GM21526 (cell line): ENCODE measurements around the gene TTLL10.
"Not testable (repeated sequence)": the region's sequence is repeated elsewhere in the genome, so short reads cannot be mapped to it uniquely, and the experiment has no call there.

Source experiments
- ATAC-seq: cut with Tn5 transposase; IDR thresholded peaks from one replicate; pipeline ENCODE4 v1.9.1; 2021; ENCODE audit warnings: moderate library complexity; ENCODE audit not compliant: unreplicated experiment, low FRiP score

The TTLL10 gene

DNA sequence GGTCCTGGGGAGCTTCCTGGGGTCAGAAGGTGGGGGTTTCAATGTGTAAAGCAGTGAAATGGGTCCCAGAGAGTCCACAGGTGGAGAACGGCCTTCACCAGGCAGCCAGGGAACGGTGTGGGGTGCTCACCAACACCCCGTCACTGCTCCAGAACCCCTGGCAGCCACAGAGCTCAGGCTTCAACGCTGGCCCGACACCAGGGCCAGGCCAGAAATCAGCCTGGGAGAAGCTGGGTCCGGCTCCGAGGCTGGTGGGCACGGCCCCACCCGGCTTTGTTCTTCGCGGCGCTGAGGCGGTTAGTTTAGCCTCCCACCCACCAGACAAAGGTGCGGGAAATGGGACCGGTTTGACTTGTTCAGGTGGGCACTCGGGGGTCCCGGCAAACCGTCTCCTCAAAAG is 33.0 kb upstream of the TTLL10 start:
- ATAC-seq = no peak

DNA sequence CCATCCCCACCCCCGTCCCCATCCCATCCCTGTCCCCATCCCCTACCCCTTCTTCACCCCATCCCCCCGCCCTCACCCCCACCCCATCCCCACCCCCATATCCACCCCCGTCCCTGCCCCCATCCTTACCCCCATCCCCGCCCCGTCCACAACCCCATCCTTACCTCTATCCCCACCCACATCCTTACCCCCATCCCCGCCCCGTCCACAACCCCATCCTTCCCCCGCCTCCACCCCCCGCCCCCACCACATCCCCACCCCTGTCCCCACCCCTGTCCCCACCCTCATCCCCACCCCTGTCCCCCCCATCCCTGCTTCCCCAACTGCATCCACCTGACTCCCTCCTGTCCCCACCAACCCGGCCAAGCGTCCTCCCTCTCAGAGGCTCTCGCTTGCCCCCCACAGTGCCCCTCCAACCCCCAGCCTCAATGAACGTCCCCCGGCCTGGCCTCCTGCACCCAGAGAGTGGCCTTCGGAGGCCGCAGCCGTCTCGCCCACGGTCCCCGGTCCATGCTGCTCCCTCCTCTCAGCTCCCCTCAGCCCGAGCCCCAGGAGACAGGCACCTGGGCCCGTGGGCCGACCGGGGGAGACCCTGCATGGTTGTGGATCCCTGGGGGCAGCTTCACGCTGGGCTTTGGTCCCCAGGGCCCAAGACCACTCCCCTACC is 32.3 kb upstream of the TTLL10 start:
- no peak for ATAC-seq

DNA sequence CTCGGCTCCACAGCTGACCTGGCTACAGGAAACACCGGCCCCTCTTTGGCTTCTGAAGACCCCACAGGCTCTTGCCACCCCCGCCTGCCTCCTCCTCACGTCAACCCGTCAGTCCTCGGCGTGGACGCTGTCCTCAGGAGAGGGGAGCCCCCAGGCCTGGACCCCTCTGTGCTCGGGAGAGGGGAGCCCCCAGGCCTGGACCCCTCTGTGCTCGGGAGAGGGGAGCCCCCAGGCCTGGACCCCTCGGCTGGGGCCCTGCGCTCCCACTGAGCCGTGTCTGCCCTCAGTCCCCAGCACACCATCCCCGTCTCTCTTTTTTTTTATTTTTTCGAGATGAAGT is 31.8 kb upstream of the TTLL10 start:
- ATAC-seq = no peak

DNA sequence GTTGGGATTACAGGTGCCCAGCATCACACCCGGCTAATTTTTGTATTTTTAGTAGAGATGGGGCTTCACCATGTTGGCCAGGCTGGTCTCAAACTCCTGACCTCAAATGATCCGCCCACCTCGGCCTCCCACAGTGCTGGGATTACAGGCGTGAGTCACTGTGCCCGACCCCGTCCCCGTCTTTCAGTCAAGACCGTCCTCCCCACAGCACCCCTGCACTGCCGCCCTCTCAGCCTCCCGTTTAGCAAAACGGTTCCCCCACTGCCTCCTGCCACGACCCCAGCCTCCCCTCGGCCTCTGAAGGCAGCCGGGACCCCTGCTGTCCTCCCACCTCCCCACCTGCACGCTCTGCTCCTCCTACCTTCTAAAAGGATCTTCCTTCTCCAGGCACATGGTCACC is 31.3 kb upstream of the TTLL10 start:
- not testable (repeated sequence) for ATAC-seq

DNA sequence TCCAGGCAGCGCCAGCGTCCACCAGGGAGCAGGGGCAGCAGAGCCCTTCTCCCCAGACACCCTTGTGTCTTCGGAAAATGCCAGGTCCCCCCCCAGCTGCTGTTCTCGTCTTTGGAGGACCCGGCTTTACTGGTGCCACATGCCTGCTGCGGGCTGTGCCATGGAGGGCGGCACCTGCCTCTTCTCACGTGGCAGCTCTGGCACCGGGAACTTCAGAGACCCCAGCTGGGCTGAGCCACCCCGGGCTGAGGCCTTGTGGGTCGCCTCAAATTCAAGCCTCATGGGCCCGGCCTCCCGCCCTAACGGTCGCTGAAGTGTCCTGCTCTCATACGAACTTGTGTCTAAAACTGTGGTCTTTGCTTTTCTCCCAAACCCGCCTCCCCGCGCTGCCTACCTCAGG is 30.8 kb upstream of the TTLL10 start:
- no peak for ATAC-seq

DNA sequence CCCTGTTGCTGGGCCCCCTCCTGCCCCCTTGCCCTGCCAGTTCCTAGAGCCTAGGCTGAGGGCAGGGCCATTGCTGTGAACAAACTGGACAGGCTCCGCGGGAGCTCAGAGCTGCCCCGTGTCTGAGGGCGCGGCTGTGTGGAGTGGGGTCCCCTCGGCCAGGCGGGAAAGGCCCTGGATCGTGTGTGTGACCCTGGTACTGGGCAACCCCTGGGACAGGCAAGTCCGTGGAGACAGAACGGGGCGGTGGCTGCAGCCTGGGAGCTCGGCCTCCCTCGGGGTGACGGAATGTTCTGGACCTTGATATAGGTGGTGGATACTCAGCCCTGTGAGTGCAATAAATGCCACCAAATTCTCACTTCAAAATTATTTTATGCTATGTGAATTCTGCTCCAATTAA is 30.0 kb upstream of the TTLL10 start:
- no peak for ATAC-seq

DNA sequence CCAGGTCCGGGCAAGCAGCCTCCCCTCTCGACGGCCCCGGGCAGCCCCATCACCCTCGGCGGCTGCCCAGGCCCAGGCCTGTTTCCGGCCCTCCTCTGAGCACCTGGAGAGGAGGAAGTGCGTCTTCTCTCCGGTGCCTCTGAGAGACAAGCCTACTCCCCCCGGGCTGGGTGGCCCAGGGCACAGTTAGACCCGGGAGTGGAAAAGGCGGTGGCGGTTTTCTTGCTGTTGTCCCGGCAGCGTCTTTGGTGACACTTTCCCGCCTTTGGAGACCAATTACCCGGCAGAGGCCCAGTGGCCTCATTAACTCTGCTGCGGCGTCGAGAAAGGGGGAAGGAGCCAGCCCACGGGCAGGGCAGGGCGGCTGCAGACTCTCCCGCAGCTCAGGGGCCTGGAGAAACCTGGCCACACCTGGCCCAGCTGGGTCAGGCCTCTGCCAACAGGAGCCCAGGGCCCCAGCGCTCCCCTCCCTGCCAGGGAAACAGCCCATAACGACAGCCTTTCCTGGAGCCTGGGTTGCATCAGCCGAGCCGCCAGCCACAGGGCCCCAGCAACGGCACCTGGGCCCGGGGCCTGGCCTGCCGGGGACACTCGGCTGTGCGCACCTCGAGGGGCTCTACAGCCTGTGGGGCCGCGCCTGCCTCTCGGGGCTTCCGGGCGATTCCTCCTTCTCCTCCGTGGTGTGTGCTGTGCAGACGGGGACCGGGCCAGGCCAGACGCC is 29.4 kb upstream of the TTLL10 start:
- no peak for ATAC-seq

DNA sequence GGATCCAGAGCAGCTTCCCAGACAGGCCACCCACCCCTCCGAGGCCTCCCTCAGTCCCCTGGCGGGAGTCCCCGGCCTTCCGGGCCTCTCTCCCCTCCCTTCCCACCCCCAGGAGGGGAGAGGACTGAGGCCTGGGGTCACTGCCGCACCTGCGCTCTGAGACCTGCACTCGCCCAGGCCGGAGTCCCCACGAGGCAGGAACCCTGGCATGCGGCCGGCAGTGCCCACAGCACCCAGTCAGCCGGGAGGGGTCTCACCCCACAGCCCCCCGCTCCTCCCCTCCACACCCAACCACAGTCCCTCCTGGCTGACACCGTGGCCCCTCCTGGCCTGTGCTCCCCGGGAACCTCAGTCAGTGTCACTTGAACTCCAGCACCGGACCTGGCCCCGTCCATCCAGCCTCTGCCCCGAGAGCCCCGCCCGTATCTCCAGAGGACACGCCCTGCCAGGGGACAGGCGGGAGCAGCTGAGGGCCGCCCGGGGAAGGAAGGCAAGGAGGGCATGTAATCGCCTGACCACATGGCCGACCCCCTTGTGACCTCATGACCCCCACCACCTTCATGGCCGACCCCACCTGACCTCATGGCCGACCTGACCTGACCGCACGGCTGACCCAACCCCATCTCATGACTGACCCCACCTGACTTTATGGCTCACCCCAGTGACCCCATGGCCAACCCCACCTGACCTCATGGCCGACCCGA is 28.7 kb upstream of the TTLL10 start:
- no peak for ATAC-seq

DNA sequence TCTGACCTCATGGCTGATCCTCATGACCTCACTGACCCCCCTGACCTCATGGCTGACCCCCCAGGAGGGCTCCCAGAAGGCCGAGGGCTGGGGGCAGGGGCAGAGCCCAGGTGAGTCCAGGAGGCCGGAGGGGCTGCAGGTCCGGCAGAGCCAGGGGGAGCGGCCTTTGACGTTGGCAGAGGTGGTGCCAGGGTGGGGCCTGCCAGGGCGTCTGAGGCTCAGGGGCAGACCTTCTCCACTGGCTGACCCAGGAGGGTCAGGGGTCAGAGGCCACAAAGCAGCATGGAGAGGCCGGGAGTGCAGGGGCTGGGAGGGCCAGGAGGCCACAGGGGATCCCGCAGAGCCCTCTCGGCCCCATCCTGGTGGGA is 28.1 kb upstream of the TTLL10 start:
- ATAC-seq = no peak

DNA sequence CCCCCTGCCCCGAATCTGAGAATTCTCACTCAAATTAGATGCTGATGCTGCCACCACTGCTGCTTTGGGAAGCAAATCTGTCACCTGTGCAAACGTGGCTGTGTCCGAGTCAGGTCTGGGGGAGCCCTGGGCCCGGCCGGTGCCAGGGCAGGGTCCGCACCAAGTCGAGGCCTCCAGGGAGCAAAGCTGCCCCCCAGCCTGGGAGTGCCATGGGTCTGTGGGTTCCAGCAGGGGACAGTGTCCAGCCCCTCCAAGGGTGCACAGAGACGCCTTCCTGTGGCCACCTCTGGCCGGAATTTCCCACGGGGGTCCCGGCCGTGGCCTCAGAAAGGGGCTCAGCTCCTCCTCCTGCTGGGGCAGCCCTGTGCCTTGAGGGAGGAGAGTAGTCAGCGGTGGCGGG is 27.7 kb upstream of the TTLL10 start:
- no peak for ATAC-seq

DNA sequence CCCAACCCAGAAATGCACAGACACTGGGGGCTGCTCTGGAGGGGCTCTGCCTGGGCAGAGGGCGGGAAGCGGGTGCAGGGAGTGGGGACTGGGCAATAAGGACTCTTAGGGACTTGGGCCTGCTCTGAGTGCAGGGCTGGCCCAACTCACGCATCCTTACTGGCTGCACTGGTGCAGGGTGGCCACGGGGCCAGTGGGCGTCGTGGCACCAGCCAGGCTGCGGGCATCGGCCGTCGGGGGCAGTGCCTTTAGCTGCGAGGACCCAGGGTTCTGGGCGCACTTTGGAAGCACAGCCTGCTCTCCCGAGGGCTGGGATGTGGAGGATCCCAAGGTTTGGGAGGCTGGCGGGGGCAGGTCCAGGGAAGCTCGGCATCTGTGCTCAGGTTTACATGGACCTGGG is 27.1 kb upstream of the TTLL10 start:
- ATAC-seq = no peak

DNA sequence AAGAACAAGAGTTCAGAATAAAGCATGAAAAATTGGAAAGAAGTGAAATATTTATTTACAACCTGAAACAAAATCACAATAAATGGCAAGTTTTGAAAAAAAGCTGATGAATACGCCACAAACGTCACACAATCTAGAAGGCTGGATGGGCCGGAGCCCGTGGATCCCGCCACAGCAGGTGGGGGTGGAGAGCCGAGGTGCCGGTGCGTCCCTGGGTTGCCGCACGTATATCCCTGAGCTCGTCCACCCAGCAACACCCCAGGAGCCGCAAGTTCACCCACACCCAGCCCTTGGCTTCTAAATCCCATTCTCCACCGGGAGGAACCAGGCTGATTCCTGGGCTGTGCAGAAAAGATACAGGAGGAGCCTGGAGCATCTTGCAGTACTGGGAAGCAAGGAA is 25.6 kb upstream of the TTLL10 start:
- no peak for ATAC-seq

DNA sequence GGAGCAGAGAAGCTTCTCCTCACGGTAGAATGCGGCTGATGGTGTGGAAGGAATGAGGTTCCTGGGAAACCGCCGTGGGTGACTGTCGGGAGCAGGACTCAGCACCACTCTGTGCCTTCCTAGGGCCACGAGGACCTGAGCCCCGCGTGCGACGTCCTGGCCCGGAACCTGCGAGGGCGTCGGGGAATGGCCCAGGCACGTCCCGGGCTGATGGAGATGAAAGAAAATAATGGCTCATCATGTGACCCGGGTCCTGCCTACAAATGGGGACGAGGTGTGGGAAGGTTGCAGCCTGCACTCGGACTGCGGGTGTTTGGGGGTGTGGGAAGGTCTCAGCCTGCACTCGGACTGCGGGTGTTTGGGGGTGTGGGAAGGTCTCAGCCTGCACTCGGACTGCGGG is 25.1 kb upstream of the TTLL10 start:
- ATAC-seq = no peak

DNA sequence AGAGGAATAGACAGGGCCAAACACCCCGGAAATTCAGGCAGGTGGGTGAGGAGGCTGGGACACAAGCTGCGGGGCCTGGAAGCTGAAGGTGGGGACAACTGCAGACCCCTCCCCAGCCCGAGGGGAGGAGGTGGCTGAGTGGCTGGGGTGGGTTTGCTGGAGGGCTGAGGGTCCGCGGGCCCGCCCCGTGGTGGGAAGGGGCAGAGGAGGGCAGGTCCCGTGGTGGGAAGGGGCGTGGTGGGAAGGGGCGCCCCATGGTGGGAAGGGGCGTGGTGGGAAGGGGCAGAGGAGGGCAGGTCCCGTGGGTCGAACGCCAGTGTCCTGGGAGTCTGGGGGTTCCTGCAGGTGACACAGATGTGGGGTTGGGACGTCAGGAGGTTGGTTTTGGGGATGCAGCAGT is 24.3 kb upstream of the TTLL10 start:
- ATAC-seq = no peak

DNA sequence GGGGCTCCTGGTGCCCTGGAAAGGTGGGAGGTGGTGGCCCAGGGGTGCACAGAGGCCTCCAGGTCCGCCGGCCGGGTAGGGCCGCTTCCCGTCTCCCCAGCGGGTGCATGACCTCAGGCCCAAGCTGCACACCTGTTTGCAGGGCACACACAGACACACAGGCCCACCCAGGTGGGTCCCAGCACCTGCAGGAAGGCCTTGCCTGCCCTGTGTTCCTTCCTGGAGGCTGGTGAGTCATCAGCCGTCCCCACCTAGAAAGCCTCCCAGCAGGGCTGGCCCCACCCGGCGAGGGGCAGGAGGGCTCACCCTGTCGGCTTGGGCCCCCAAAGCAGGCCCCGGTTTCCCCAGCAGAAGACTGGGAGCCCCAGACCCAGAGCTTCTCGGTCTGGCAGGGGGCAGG is 23.6 kb upstream of the TTLL10 start:
- no peak for ATAC-seq

DNA sequence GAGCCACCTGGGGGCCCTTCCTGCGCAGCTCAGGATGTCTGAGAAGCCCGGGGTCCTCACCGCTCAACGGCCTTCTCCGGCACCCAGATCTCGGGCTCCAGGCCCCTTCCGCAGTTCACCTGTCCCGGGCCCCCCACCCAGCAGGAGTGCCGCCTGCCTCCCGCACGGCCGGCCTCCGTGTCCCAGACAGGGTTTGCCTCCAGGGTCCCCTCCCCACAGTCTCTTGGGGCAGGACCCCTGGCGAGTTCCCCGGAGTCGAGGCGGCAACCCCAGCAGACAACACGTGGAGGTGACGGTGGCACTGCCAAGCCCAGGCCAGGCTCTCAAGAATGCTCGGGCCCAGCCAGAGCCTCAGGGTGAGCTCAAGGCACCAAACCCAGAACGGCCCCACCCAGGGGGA is 22.4 kb upstream of the TTLL10 start:
- no peak for ATAC-seq

DNA sequence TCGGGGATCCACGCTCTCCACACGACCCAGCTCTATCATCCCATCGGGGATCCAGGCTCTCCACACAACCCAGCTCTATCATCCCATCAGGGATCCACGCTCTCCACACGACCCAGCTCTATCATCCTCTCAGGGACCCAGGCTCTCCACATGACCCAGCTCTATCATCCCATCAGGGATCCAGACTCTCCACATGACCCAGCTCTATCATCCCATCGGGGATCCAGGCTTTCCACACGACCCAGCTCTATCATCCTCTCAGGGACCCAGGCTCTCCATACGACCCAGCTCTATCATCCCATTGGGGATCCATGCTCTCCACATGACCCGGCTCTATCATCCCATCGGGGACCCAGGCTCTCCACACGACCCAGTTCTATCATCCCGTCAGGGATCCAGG is 21.2 kb upstream of the TTLL10 start:
- not testable (repeated sequence) for ATAC-seq

DNA sequence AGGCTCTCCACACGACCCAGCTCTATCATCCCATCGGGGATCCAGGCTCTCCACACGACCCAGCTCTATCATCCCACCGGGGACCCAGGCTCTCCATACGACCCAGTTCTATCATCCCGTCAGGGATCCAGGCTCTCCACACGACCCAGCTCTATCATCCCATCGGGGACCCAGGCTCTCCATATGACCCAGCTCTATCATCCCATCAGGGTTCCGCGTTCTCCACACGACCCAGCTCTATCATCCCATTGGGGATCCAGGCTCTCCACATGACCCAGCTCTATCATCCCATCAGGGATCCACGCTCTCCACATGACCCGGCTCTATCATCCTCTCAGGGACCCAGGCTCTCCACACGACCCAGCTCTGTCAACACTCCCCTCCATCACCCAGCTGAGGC is 20.5 kb upstream of the TTLL10 start:
- not testable (repeated sequence) for ATAC-seq

DNA sequence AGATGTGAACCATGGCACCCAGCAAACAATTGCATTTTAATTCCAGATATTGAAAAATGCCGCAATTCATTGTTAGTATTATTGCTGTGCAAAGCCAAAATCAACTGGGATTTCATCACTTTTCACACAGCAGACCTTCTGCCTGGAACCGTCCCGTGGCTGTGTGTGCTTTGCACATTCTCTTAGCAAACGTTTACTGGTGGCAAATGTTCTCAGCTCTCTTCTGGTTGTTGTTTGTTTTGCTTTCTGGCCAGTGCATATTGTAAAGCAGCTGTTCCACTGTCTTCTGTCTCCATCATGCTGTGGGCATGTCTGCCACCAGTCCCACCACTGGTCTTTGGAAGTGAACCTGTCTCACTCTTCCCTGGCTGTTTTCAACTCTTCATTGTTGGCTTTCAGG is 19.8 kb upstream of the TTLL10 start:
- ATAC-seq = no peak

DNA sequence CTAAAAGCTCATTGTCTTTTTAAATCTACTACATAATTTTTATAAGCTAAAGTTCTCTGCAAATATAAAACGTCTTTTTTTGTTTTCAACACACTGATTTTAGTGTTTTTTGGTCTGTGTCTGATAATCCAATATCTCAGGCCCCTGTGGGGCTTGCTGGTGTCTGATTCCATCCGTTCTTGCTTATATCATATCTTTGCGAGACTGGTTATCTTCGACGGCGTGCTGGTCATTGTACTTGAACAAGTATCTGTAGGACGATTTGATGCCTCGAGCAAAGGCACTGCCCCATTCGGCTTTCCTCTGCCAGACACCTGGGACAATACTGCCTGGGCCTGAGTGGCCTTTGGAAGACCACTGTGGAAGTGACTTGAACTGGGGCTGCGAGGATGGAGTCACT is 18.4 kb upstream of the TTLL10 start:
- no peak for ATAC-seq

DNA sequence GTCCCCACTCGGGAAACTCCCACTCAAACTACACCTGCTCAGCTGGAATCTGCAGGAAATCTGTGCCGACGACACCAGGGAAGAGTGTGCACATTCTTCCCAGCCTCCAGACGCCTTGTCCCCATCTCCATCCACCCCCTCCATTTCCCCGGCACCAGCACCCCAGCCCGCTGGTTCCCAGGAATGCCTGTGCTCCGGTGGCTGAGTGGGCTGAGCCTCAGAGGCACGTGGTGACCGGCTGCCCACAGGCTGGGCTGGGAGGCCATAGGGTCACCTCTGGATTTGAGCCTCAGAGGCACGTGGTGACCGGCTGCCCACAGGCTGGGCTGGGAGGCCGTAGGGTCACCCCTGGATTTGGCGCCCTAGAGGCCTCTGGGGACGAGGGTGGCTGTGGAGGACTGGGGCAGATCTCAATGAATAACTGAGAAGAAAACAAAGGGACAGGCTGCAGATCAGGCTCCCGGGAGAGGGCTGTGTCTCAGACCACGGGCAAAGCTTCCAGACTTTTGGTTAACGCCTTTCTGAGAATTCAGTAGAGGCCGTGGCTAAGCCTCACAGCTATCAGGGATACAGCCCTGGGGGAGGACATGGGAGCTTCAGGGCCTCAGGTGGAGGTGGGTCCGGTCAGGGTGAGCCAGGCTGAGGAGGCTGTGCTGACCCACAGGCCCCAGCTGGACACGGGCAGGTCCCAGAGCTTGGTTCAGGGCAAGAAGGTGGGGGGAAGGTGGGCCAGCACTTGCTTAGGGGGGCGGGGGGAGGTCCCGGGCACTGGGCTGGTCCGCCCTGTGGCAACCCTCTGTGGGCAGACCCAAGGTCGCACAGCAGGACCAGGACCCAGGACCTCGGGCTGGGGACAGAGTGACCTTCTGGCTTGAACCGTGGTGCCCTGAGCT is 17.3 kb upstream of the TTLL10 start:
- no peak for ATAC-seq
